Adrenal gland (tissue), 12 donors: Measurements from ENCODE around the gene FBLN2. TPM values are rescaled to one million over a fixed set of nuclear protein-coding genes. Genes with fewer than 3 reads are reported as not detected.

Experiments used
- DNase-seq, 7 donors: peaks; one replicate each; pipeline ENCODE4 v3.0.0-alpha.2; 2019 to 2020
- H3K27ac ChIP-seq, 5 donors: fragments of 200-600 bp; sonication (generic) in 4 of 5; 1 replicate in 3 of 5; 2 replicates in 2 of 5; pipeline versions ENCODE4 v1.5.1 to v1.8.0; 2016 to 2020; ENCODE audit warnings: mild to moderate bottlenecking in 1 of 5
- H3K27me3 ChIP-seq: fragments of 200-600 bp; 2 replicates; pipeline ENCODE4 v1.8.0; 2021
- H3K36me3 ChIP-seq, 2 donors: fragments of 200-600 bp; replicated peaks in 1 of 2; 1 replicate in 1 of 2; 2 replicates in 1 of 2; pipeline versions ENCODE4 v1.5.1 to v1.8.0; 2018 to 2022
- H3K4me1 ChIP-seq, 2 donors: fragments of 200-600 bp; replicated peaks in 1 of 2; 1 replicate in 1 of 2; 2 replicates in 1 of 2; pipeline versions ENCODE4 v1.5.1 to v1.8.0; 2018 to 2021
- H3K4me3 ChIP-seq, 4 donors: fragments of 200-600 bp; sonication (generic) in 3 of 4; one replicate each; pipeline ENCODE4 v1.5.1; 2016 to 2018
- H3K9me3 ChIP-seq, 3 donors: fragments of 200-600 bp; sonication (generic) in 1 of 3; replicated peaks in 1 of 3; 1 replicate in 2 of 3; 2 replicates in 1 of 3; pipeline versions ENCODE4 v1.5.1 to v1.8.0; 2016 to 2021
- POLR2A ChIP-seq, 2 donors: fragments of 450-650 bp; IDR thresholded peaks; one replicate each; pipeline ENCODE4 v1.6.1; 2017; ENCODE audit warnings: antibody characterized with exemption in 2 of 2, mild to moderate bottlenecking in 2 of 2, moderate library complexity in 1 of 2
- WGBS, 4 donors: extraction: QIAGEN DNeasy Blood & Tissue Kit in 2 of 4; methylation state at CpG; one replicate each; pipeline versions ENCODE4 v1.1.5 to v1.1.7; 2013 to 2017; 5-methylcytosine and 5-hydroxymethylcytosine counted together
- intact Hi-C, 2 donors: fragments of 100-400 bp; cut with DNase I; formaldehyde crosslinking; loops; one replicate each; pipeline versions ENCODE4 v1.14.1 to v1.15.0; 2022 to 2023
- polyA plus RNA-seq, 3 donors: library from polyadenylated mRNA; stranded (reverse); fragments of 200-250 nt in 2 of 3; fragments of 350-450 nt in 1 of 3; fragmentation: Illumina TruSeq in 1 of 3; extraction: RNeasy Lipid Tissue Mini Kit (QIAGEN cat#74804) in 1 of 3; gene quantifications; one replicate each; pipeline ENCODE4 v1.2.3, GENCODE V29; 2013 to 2014
- total RNA-seq, 9 donors: library from RNA; depleted of rRNA in 4 of 9; stranded (reverse); fragments of >200 nt in 4 of 9; fragments of 120-200 nt in 1 of 9; fragmentation: NEBNext Ultra II Directional in 1 of 9; extraction: Animal tissue kit (Norgen Biotek cat#: 25700) in 1 of 9; gene quantifications; one replicate each; pipeline versions ENCODE4 v1.1.0 to v1.2.4, GENCODE V29; 2013 to 2023
- TF ChIP-seq, protein P1 (sequence below), 6 experiments: fragments of 450-650 bp in 4 of 6; fragments of 200-600 bp in 2 of 6; sonication (generic) in 1 of 6; IDR thresholded peaks; 1 replicate in 5 of 6; 2 replicates in 1 of 6; pipeline versions ENCODE4 v1.5.1 to v1.8.0; 2016 to 2021; ENCODE audit warnings: antibody characterized with exemption in 6 of 6, mild to moderate bottlenecking in 2 of 6, moderate library complexity in 1 of 6
- donor health status: healthy with polysubstance abuse.
- donor health status: Bipolar disorder and iron deficiency.
- donor health status: DM: yes; HTN: yes; CAD: no.
- donor health status: DM: no; HTN: no; CAD: no.
- donor health status: DM: no; HTN: no; CAD: no.
- donor health status: DM: yes; HTN: yes; CAD: no.

The FBLN2 gene
- total and polyA plus RNA-seq, 12 donors: 1.8 to 31.5 (median 7.0) TPM

- DNase-seq: peak in 5 of 7 donors; percentile 31 to 67 (median 38)
- H3K9me3 ChIP-seq: no peaks in the 10 kb centered on the region
- peaks cover 0 to 10% of the 10 kb centered on the region in 2 donors for H3K4me1 ChIP-seq
- TF ChIP-seq POLR2A (IDR thresholded peaks at IDR 0.05): no peak
- TF ChIP-seq, protein P1, sequence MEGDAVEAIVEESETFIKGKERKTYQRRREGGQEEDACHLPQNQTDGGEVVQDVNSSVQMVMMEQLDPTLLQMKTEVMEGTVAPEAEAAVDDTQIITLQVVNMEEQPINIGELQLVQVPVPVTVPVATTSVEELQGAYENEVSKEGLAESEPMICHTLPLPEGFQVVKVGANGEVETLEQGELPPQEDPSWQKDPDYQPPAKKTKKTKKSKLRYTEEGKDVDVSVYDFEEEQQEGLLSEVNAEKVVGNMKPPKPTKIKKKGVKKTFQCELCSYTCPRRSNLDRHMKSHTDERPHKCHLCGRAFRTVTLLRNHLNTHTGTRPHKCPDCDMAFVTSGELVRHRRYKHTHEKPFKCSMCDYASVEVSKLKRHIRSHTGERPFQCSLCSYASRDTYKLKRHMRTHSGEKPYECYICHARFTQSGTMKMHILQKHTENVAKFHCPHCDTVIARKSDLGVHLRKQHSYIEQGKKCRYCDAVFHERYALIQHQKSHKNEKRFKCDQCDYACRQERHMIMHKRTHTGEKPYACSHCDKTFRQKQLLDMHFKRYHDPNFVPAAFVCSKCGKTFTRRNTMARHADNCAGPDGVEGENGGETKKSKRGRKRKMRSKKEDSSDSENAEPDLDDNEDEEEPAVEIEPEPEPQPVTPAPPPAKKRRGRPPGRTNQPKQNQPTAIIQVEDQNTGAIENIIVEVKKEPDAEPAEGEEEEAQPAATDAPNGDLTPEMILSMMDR (IDR thresholded peaks at IDR 0.05): no peak
- WGBS, 4 donors: 42 to 62% (median 49%) methylated on average over 11 to 20 of the region's 20 CpGs
- H3K36me3 ChIP-seq: no peaks in the 10 kb centered on the region
- no peaks in the 10 kb centered on the region for H3K27me3 ChIP-seq
- intact Hi-C loops: no loop called here
- no peak overlapping the region for H3K4me3 ChIP-seq
- no peak overlapping the region for H3K27ac ChIP-seq
Measured at GRCh38 chr3:13507570-13508339, 41.2 kb upstream of the FBLN2 start.

DNA sequence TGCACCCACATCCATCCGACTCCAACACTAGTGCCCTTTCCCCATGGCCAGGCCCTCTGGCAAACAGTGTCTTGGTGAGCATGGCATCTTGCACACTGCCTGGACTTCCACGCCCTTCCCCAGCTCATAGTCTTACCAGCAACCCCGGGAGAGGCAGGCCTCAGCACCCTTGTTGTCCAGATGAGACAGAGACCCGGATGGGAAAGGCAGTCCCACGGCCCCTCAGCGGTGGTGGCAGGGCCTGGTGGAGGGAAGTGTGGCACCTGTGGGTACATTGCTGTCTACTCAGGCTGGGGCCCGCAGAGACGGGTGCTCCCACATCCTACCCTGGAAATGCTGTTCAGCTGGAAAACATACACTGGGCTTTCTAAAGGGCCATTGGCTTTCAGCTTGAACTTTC lies 40.4 kb upstream of the FBLN2 start:
- Histone ChIP-seq H3K4me1 (peaks cover 0 to 10% of the 10 kb centered on the region in 2 donors), H3K4me3 (no peak overlapping the region), H3K36me3 (no peaks in the 10 kb centered on the region), H3K27ac (no peak overlapping the region), H3K27me3 (no peaks in the 10 kb centered on the region), H3K9me3 (no peaks in the 10 kb centered on the region)
- intact Hi-C loops: no loop called here
- TF ChIP-seq, protein P1 (IDR thresholded peaks at IDR 0.05): no peak
- TF ChIP-seq POLR2A (IDR thresholded peaks at IDR 0.05): no peak
- no peak for DNase-seq
- 93 to 100% (median 97%) methylated on average over 4 to 8 of the region's 8 CpGs for WGBS, 4 donors

DNA sequence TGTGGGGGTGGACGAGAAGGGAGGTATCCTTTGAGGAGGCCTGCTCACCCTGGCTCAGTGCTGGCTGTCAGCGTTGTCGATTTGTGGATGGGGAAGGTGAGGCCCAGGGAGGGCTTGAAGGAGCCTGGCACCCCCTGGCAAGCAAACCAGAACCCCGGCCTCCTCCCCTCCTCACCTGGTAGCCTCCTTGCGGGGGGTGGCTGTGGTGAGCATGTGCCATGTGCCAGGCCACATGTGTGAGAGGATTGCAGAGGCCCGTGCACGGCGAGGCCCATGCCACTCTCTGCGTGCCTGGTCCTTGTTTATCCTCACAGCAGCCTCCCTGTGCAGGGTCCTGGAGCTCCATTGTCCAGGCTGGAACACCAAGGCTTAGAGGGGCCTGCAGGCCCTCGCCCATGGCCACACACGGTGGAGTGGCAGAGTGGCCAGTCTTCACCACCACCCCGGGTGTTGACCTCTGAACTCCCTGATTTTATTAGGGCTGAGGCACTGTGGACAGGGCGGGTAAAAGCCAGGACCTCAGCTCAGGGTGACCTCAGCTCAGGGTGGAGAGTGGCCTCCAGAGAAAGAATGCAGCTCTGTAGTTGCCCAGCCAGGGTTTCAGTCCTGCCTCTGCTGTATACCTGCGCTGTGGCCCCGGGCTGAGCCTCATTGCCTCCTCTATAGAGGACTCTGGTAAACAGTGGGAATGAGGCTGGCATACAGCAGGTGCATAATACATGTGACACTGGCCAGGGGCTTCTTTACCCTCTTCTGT lies 39.7 kb upstream of the FBLN2 start:
- DNase-seq: no peak
- TF ChIP-seq POLR2A (IDR thresholded peaks at IDR 0.05): no peak
- TF ChIP-seq, protein P1 (IDR thresholded peaks at IDR 0.05): no peak
- Histone ChIP-seq H3K36me3 (no peaks in the 10 kb centered on the region), H3K4me1 (peaks cover 0 to 10% of the 10 kb centered on the region in 2 donors), H3K27me3 (no peaks in the 10 kb centered on the region), H3K4me3 (no peak overlapping the region), H3K9me3 (no peaks in the 10 kb centered on the region), H3K27ac (no peak overlapping the region)
- intact Hi-C loops: no loop called here
- WGBS, 4 donors: 82 to 91% (median 89%) methylated on average over 8 to 15 of the region's 15 CpGs

DNA sequence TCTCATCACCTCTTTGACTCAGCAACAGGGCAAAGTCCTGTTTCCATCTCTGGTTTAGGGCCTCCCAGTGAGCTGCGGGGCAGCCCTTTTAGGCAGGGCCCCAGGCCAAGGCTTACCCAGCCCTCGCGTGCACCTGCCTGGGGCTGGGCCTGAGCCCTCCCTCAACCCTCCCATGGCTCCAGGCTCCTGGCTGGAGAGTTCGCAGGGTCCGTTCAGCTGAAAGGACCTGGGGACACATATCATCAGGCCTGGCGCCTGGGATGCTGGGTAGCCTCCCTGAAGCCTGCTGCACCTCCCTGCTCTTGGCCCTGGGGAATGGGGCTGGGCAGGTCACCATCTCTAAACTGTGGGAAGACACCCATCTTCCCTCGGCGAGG lies 39.1 kb upstream of the FBLN2 start:
- Histone ChIP-seq H3K4me1 (peaks cover 0 to 10% of the 10 kb centered on the region in 2 donors), H3K27ac (no peak overlapping the region), H3K4me3 (no peak overlapping the region), H3K9me3 (no peaks in the 10 kb centered on the region), H3K27me3 (no peaks in the 10 kb centered on the region), H3K36me3 (no peaks in the 10 kb centered on the region)
- intact Hi-C loops: no loop called here
- WGBS, 4 donors: 87 to 100% (median 93%) methylated on average over 1 to 8 of the region's 8 CpGs
- TF ChIP-seq, protein P1 (IDR thresholded peaks at IDR 0.05): no peak
- no peak for TF ChIP-seq POLR2A (IDR thresholded peaks at IDR 0.05)
- no peak for DNase-seq
